Measurements from ENCODE around the gene LOXL3.
"Not testable (repeated sequence)": the region's sequence is repeated elsewhere in the genome, so short reads cannot be mapped to it uniquely, and the experiment has no call there.

LOXL3 gene

GRCh38 chr2:74572178-74572925, 18.6 kb upstream of the LOXL3 start:
- DNase-seq, result no peak

- DNase-seq, result no peak
Observed at GRCh38 chr2:74571058-74571457, 17.3 kb upstream of the LOXL3 start.

GRCh38 chr2:74569686-74570085, 15.9 kb upstream of the LOXL3 start:
- DNase-seq, result no peak

GRCh38 chr2:74567881-74568280, 14.1 kb upstream of the LOXL3 start:
- DNase-seq, result no peak

GRCh38 chr2:74566754-74567085, 13.0 kb upstream of the LOXL3 start:
- DNase-seq, result peak; percentile 54

GRCh38 chr2:74566076-74566753, 12.5 kb upstream of the LOXL3 start:
- DNase-seq, result no peak

- DNase-seq, result no peak
Observed at GRCh38 chr2:74564222-74564621, 10.5 kb upstream of the LOXL3 start.

- DNase-seq, result no peak
Observed at GRCh38 chr2:74562126-74562775, 8.5 kb upstream of the LOXL3 start.

GRCh38 chr2:74561022-74561421, 7.3 kb upstream of the LOXL3 start:
- DNase-seq, result not testable (repeated sequence)

GRCh38 chr2:74560591-74560990, 6.8 kb upstream of the LOXL3 start:
- peak; percentile 58 for DNase-seq

GRCh38 chr2:74559912-74560311, 6.2 kb upstream of the LOXL3 start:
- no peak for DNase-seq

- no peak for DNase-seq
Observed at GRCh38 chr2:74558284-74559230, 4.8 kb upstream of the LOXL3 start.

GRCh38 chr2:74556831-74557370, 3.2 kb upstream of the LOXL3 start:
- DNase-seq, result no peak

GRCh38 chr2:74556159-74556558, 2.4 kb upstream of the LOXL3 start:
- no peak for DNase-seq

- DNase-seq, result no peak
Observed at GRCh38 chr2:74555610-74556103, 1.9 kb upstream of the LOXL3 start.

- DNase-seq, result peak; percentile 55
Observed at GRCh38 chr2:74554820-74555531, 1.2 kb upstream of the LOXL3 start.

- DNase-seq, result peak; percentile 57
Observed at GRCh38 chr2:74552914-74553811, 579 bp downstream of the LOXL3 start.

GRCh38 chr2:74551942-74552913, 1.5 kb downstream of the LOXL3 start:
- DNase-seq, result no peak

- DNase-seq, result no peak
Observed at GRCh38 chr2:74551530-74551929, 2.2 kb downstream of the LOXL3 start.

Data from femur (tissue), 1 donor.